Endodermal cell (in vitro differentiated cells): Measurements from ENCODE around the gene TRIM6. TPM values are rescaled to one million over a fixed set of nuclear protein-coding genes. Genes with fewer than 3 reads are reported as not detected.
A peak's percentile ranks its signal among the peaks of the same experiment; 100 is the strongest.

Experiments
- DNase-seq: peaks from one replicate; pipeline ENCODE4 v3.0.0-alpha.2; 2017
- H3K27ac ChIP-seq: 2 replicates; pipeline ENCODE4 v1.5.1; 2013; ENCODE audit warnings: mild to moderate bottlenecking, low read depth, low read length, moderate library complexity
- H3K27me3 ChIP-seq: 2 replicates; pipeline ENCODE4 v1.6.1; 2013; ENCODE audit warnings: mild to moderate bottlenecking, low read length, moderate library complexity; ENCODE audit not compliant: insufficient read depth, control insufficient read depth, poor library complexity, severe bottlenecking
- H3K36me3 ChIP-seq: 2 replicates; pipeline ENCODE4 v1.7.0; 2013; ENCODE audit warnings: mild to moderate bottlenecking, low read length, moderate library complexity; ENCODE audit not compliant: control insufficient read depth, insufficient read depth
- H3K4me1 ChIP-seq: one replicate; pipeline ENCODE4 v1.7.0; 2013; ENCODE audit warnings: low read length; ENCODE audit not compliant: control insufficient read depth, insufficient read depth
- H3K4me3 ChIP-seq: 2 replicates; pipeline ENCODE4 v1.5.1; 2013; ENCODE audit warnings: mild to moderate bottlenecking, low read length, moderate library complexity
- H3K9ac ChIP-seq: 2 replicates; pipeline ENCODE4 v1.6.1; 2013; ENCODE audit warnings: mild to moderate bottlenecking, low read length, moderate library complexity; ENCODE audit not compliant: poor library complexity, severe bottlenecking; ENCODE audit errors: extremely low read depth
- H3K9me3 ChIP-seq: 2 replicates; pipeline ENCODE4 v1.6.1; 2013; ENCODE audit warnings: mild to moderate bottlenecking, low read length, moderate library complexity; ENCODE audit not compliant: control insufficient read depth
- H3K27ac Mint-ChIP-seq: 2 replicates; pipeline ENCODE4 v1.8.0; 2020; ENCODE audit warnings: mixed read lengths
- H3K27me3 Mint-ChIP-seq: 2 replicates; pipeline ENCODE4 v1.8.0; 2021; ENCODE audit warnings: mild to moderate bottlenecking, mixed read lengths; ENCODE audit not compliant: insufficient read depth
- H3K36me3 Mint-ChIP-seq: 2 replicates; pipeline ENCODE4 v1.8.0; 2020; ENCODE audit warnings: low read depth, mixed read lengths
- H3K4me1 Mint-ChIP-seq: 2 replicates; pipeline ENCODE4 v1.8.0; 2020; ENCODE audit warnings: mixed read lengths
- H3K4me3 Mint-ChIP-seq: 2 replicates; pipeline ENCODE4 v1.8.0; 2020; ENCODE audit warnings: mild to moderate bottlenecking, moderate library complexity, mixed read lengths
- H3K9me3 Mint-ChIP-seq: 2 replicates; pipeline ENCODE4 v1.8.0; 2020; ENCODE audit warnings: mild to moderate bottlenecking, mixed read lengths
- CTCF ChIP-seq: fragments of 200-600 bp; sonication (generic); conservative IDR thresholded peaks from 2 replicates; pipeline ENCODE4 v1.5.0; 2021; ENCODE audit warnings: antibody characterized with exemption, mild to moderate bottlenecking
- WGBS, 2 experiments: methylation state at CpG; one replicate each; pipeline versions ENCODE4 v1.1.5 to v1.1.7; 2013; ENCODE audit warnings: missing lambda C conversion rate in 2 of 2, mixed read lengths in 1 of 2; ENCODE audit not compliant: insufficient coverage in 1 of 2, insufficient read length in 1 of 2; 5-methylcytosine and 5-hydroxymethylcytosine counted together
- total RNA-seq, 2 donors: library from RNA; stranded (reverse); fragmentation: NEBNext Ultra II Directional in 1 of 2; extraction: Animal tissue kit (Norgen Biotek cat#: 25700) in 1 of 2; gene quantifications; 2 replicates in 1 of 2; 3 replicates in 1 of 2; pipeline ENCODE4 v1.2.1, GENCODE V29; 2021

Gene TRIM6
- total RNA-seq, 2 donors from 2014 or later: 17.4 to 26.1 TPM

- Histone ChIP-seq H3K4me1 (no peaks in the 10 kb centered on the region), H3K36me3 (peaks cover 21% of the 10 kb centered on the region), H3K27ac (no peak overlapping the region), H3K9ac (no peak overlapping the region), H3K4me3 (no peak overlapping the region), H3K9me3 (no peaks in the 10 kb centered on the region), H3K27me3 (no peaks in the 10 kb centered on the region)
- peak; percentile 70 for TF ChIP-seq CTCF
- no peaks in the 10 kb centered on the region for H3K4me1 Mint-ChIP-seq
- no peak overlapping the region for H3K27ac Mint-ChIP-seq
- no peaks in the 10 kb centered on the region for H3K27me3 Mint-ChIP-seq
- no peak for DNase-seq
- no peaks in the 10 kb centered on the region for H3K9me3 Mint-ChIP-seq
- 89% methylated on average over 10 of the region's 11 CpGs for WGBS, 2 experiments
- no peak overlapping the region for H3K4me3 Mint-ChIP-seq
- peaks cover 34% of the 10 kb centered on the region for H3K36me3 Mint-ChIP-seq
Measured at GRCh38 chr11:5611627-5612026, 15.2 kb downstream of the TRIM6 start.

- H3K4me3 Mint-ChIP-seq: no peak overlapping the region
- no peaks in the 10 kb centered on the region for H3K27me3 Mint-ChIP-seq
- Histone ChIP-seq H3K27ac (no peak overlapping the region), H3K36me3 (no peaks in the 10 kb centered on the region), H3K4me3 (no peak overlapping the region), H3K4me1 (peaks cover 13% of the 10 kb centered on the region), H3K27me3 (no peaks in the 10 kb centered on the region), H3K9ac (no peak overlapping the region), H3K9me3 (no peaks in the 10 kb centered on the region)
- H3K27ac Mint-ChIP-seq: no peak overlapping the region
- no peak for DNase-seq
- no peaks in the 10 kb centered on the region for H3K9me3 Mint-ChIP-seq
- 79 to 93% methylated on average over 3 of the region's 3 CpGs for WGBS, 2 experiments
- no peak for TF ChIP-seq CTCF
- H3K4me1 Mint-ChIP-seq: peaks cover 15% of the 10 kb centered on the region
- H3K36me3 Mint-ChIP-seq: no peaks in the 10 kb centered on the region
Measured at GRCh38 chr11:5618807-5619206, 22.4 kb downstream of the TRIM6 start.

- no peaks in the 10 kb centered on the region for H3K27me3 Mint-ChIP-seq
- 70% methylated on average over 2 to 3 of the region's 3 CpGs for WGBS, 2 experiments
- no peak overlapping the region for H3K4me3 Mint-ChIP-seq
- no peak overlapping the region for H3K9ac ChIP-seq
- no peak overlapping the region for H3K4me3 ChIP-seq
- no peaks in the 10 kb centered on the region for H3K27me3 ChIP-seq
- no peaks in the 10 kb centered on the region for H3K36me3 Mint-ChIP-seq
- H3K9me3 ChIP-seq: no peaks in the 10 kb centered on the region
- H3K9me3 Mint-ChIP-seq: no peaks in the 10 kb centered on the region
- no peaks in the 10 kb centered on the region for H3K36me3 ChIP-seq
- peaks cover 27% of the 10 kb centered on the region for H3K4me1 Mint-ChIP-seq
- no peak for DNase-seq
- peaks cover 13% of the 10 kb centered on the region for H3K4me1 ChIP-seq
- no peak overlapping the region for H3K27ac Mint-ChIP-seq
- no peak overlapping the region for H3K27ac ChIP-seq
- no peak for TF ChIP-seq CTCF
Measured at GRCh38 chr11:5620651-5621521, 24.4 kb downstream of the TRIM6 start.
